Activated CD8-positive, alpha-beta T cell treated with anti-CD3 and anti-CD28 coated beads for 36 hours (primary cell): ENCODE results near the gene FLT4. TPM values are rescaled to one million over a fixed set of nuclear protein-coding genes. Genes with fewer than 3 reads are reported as not detected.
"Not testable (repeated sequence)": the region's sequence is repeated elsewhere in the genome, so short reads cannot be mapped to it uniquely, and the experiment has no call there.

Source experiments
- ATAC-seq: fragments of 200-7000 bp; cut with Tn5 transposase; one replicate; pipeline ENCODE4 v1.10.0; 2021; ENCODE audit warnings: mild to moderate bottlenecking, moderate library complexity
- CTCF ChIA-PET: fragments of 350-600 bp; sonication (Branson Sonifier 250); formaldehyde crosslinking; loops from one replicate; lab custom pipeline; 2021; ENCODE audit warnings: antibody characterized with exemption; lab: Charles Lee
- POLR2A ChIA-PET: fragments of 350-600 bp; sonication (Branson Sonifier 250); formaldehyde crosslinking; loops from one replicate; lab custom pipeline; 2021; ENCODE audit warnings: antibody characterized with exemption; lab: Charles Lee
- DNase-seq: peaks from one replicate; pipeline ENCODE4 v3.0.0-alpha.2; 2020
- H3K27ac Mint-ChIP-seq: one replicate; pipeline ENCODE4 v1.8.0; 2021; ENCODE audit warnings: mild to moderate bottlenecking, mixed read lengths
- H3K27me3 Mint-ChIP-seq: one replicate; pipeline ENCODE4 v1.8.0; 2021; ENCODE audit warnings: mixed read lengths
- H3K36me3 Mint-ChIP-seq: one replicate; pipeline ENCODE4 v1.8.0; 2021; ENCODE audit warnings: low read depth, mixed read lengths
- H3K4me1 Mint-ChIP-seq: one replicate; pipeline ENCODE4 v1.8.0; 2021; ENCODE audit warnings: low read depth, mixed read lengths
- H3K4me3 Mint-ChIP-seq: one replicate; pipeline ENCODE4 v1.8.0; 2021; ENCODE audit warnings: mild to moderate bottlenecking, moderate library complexity, mixed read lengths
- H3K9me3 Mint-ChIP-seq: one replicate; pipeline ENCODE4 v1.8.0; 2021; ENCODE audit warnings: mixed read lengths
- intact Hi-C: fragments of 100-400 bp; cut with micrococcal nuclease; formaldehyde crosslinking; loops from one replicate; pipeline ENCODE4 v1.10.0; 2022
- total RNA-seq, 2 experiments: library from RNA; stranded (reverse); gene quantifications; one replicate each; pipeline ENCODE4 v1.2.3, GENCODE V29; 2021
- TF ChIP-seq, protein P1 (sequence below): fragments of 200-600 bp; IDR thresholded peaks from one replicate; pipeline ENCODE4 v1.8.0; 2022; ENCODE audit warnings: antibody characterized with exemption, mild to moderate bottlenecking

Gene FLT4
- total RNA-seq, 2 experiments from 2014 or later = 3.3 to 4.4 TPM

DNA sequence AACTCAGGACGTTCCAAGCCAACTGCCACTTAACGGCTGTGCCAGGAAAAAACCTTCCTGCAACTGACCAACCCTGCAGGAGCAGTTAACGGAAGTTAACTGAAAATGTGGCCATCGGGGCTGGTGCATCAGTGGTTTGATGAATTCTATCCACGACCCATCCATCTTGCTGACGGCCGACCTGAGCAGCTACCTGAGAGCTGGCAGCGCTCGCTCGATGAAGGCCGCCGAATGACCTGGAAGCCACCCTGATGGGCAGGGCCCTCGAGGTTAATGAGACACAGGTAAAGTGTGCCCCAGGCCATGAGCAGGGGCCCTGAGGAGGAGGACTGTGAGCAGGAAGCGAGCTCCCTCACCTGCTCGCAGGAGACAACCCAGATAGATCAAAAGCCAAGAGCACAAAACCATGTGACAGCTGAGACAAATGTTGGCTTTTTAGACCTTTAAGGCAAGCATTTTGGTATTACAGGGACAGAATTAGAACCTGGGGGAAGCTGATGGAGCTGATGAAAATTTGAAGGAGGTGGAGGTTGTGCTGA is 35.3 kb upstream of the FLT4 start:
- H3K9me3 Mint-ChIP-seq = no peaks in the 10 kb centered on the region
- ChIA-PET POLR2A (interaction anchor here (1.1 kb wide), 1 partner anchor 33 kb away, joined by 5 read pairs; no protein-coding TSS in a partner anchor), CTCF (interaction anchor here (1.1 to 3.2 kb wide), 3 partner anchors 8 to 34 kb away, joined by 3 to 17 read pairs (median 3); no protein-coding TSS in a partner anchor)
- DNase-seq (peak; percentile 10), ATAC-seq (no peak)
- H3K4me3 Mint-ChIP-seq = no peak overlapping the region
- H3K27ac Mint-ChIP-seq = no peak overlapping the region
- TF ChIP-seq, protein P1, sequence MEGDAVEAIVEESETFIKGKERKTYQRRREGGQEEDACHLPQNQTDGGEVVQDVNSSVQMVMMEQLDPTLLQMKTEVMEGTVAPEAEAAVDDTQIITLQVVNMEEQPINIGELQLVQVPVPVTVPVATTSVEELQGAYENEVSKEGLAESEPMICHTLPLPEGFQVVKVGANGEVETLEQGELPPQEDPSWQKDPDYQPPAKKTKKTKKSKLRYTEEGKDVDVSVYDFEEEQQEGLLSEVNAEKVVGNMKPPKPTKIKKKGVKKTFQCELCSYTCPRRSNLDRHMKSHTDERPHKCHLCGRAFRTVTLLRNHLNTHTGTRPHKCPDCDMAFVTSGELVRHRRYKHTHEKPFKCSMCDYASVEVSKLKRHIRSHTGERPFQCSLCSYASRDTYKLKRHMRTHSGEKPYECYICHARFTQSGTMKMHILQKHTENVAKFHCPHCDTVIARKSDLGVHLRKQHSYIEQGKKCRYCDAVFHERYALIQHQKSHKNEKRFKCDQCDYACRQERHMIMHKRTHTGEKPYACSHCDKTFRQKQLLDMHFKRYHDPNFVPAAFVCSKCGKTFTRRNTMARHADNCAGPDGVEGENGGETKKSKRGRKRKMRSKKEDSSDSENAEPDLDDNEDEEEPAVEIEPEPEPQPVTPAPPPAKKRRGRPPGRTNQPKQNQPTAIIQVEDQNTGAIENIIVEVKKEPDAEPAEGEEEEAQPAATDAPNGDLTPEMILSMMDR = no peak
- no peaks in the 10 kb centered on the region for H3K36me3 Mint-ChIP-seq
- no peaks in the 10 kb centered on the region for H3K27me3 Mint-ChIP-seq
- H3K4me1 Mint-ChIP-seq = peaks cover 53% of the 10 kb centered on the region
- intact Hi-C loops = loop anchor here (5.0 kb wide), 1 partner anchor 33 kb away; no protein-coding TSS in a partner anchor

DNA sequence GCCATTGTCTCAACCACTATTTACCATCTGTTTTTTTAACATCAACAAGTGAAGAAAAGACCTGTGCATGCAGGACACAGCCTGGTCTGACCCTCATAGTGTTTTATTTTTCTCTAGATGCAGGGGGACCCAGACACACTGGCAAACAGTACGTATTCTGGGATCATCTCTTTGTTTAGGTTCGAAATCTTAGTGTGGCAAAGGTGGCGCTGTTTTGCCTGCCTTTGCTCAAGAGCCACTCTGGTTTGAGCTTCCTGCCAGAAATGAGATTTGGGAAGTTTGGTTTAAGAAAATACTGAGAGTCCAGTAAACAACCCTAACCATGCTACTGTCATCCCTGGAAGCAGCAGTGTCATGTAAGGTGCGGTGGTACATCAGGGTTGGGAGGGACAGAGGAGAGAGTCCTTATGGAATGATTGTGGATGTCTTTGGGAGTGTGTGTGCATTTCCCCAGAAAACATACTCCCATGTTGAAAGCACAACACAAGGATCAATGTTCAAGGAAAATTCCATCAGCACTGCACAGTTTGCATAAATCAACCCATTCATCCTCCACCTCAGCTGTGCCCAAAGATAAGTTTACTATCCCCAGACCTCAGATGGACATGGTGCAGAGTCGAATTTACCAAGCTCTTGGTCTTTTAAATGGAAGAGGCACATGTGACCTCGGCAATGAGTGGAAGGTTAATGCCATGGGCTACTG is 34.0 kb upstream of the FLT4 start:
- ATAC-seq (no peak), DNase-seq (no peak)
- TF ChIP-seq, protein P1 = no peak
- Mint-ChIP-seq H3K27ac (no peak overlapping the region), H3K4me3 (no peak overlapping the region), H3K27me3 (no peaks in the 10 kb centered on the region), H3K36me3 (no peaks in the 10 kb centered on the region), H3K4me1 (peaks cover 40% of the 10 kb centered on the region), H3K9me3 (no peaks in the 10 kb centered on the region)
- intact Hi-C loops = loop anchor here (5.0 kb wide), 1 partner anchor 34 kb away; no protein-coding TSS in a partner anchor
- ChIA-PET CTCF (interaction anchor here (1.1 to 3.2 kb wide), 2 partner anchors 16 to 35 kb away, joined by 3 to 17 read pairs; no protein-coding TSS in a partner anchor), POLR2A (no interaction called here)

DNA sequence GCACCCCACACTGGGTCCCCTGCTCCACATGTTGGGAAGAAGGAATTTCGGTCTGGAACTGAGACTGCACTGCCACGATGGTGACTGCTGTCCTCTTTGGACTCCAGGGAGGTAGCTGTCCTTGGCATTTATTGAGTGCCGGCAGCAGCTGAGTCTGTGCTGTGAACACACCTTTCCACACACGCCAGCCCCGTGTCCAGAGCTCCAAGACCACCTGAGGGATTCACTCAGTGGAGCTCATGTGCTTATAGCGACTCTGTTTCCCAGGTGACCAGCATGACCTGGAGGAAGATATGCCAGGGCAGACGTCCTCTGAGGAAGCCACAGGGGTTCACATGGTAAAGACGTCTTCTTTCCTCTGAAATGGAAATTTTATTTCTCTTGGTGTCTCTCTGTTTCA is 33.2 kb upstream of the FLT4 start:
- ATAC-seq = no peak
- DNase-seq = no peak
- Mint-ChIP-seq H3K36me3 (no peaks in the 10 kb centered on the region), H3K27ac (no peak overlapping the region), H3K4me1 (peaks cover 37% of the 10 kb centered on the region), H3K9me3 (no peaks in the 10 kb centered on the region), H3K27me3 (no peaks in the 10 kb centered on the region), H3K4me3 (no peak overlapping the region)
- ChIA-PET CTCF (interaction anchor here (3.2 kb wide), 1 partner anchor 36 kb away, joined by 17 read pairs; no protein-coding TSS in a partner anchor), POLR2A (no interaction called here)
- TF ChIP-seq, protein P1 = no peak
- intact Hi-C loops = loop anchor here (5.0 kb wide), 1 partner anchor 35 kb away; no protein-coding TSS in a partner anchor

DNA sequence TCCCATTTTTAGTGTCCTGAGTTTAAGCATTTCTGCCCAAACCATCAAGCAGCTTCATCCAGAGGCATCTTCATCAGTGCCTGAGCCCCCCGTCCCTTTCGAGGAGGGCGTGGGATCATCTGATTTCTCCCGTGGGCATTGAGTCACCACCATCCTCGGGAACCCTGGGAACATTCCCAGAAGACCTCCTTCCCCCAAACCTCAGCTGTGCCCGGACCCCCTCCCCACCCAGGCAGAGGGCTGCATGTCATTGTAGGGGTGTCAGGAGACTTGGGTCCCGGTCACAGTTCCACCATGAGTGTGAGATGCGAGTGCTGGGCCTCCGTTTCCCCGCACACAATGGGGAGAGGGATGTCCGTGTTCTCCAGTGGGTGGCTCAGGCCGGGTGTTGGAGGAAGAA is 32.6 kb upstream of the FLT4 start:
- H3K27ac Mint-ChIP-seq, POLR2A ChIA-PET, H3K4me3 Mint-ChIP-seq, H3K36me3 Mint-ChIP-seq, H3K9me3 Mint-ChIP-seq, ATAC-seq, H3K27me3 Mint-ChIP-seq, DNase-seq, CTCF ChIA-PET: not testable (repeated sequence)
- peaks cover 37% of the 10 kb centered on the region for H3K4me1 Mint-ChIP-seq
- intact Hi-C loops = loop anchor here (5.0 kb wide), 1 partner anchor 35 kb away; no protein-coding TSS in a partner anchor

DNA sequence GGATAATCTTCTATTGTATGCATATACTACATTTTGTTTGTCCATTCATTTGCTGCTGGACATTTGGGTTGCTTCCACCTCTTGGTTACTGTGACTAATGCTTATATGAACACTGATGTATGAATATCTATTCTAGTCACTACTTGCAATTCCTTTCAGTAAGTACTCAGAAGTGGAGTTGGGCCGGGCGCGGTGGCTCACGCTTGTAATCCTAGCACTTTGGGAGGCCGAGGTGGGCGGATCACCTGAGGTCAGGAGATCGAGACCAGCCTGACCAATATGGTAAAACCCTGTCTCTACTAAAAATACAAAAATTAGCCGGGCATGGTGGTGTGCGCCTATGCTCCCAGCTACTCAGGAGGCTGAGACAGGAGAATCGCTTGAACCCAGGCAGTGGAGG is 28.9 kb upstream of the FLT4 start:
- H3K36me3 Mint-ChIP-seq, H3K27ac Mint-ChIP-seq, DNase-seq, ATAC-seq, H3K4me3 Mint-ChIP-seq, H3K27me3 Mint-ChIP-seq, CTCF ChIA-PET, intact Hi-C loops, H3K9me3 Mint-ChIP-seq: not testable (repeated sequence)
- peaks cover 10% of the 10 kb centered on the region for H3K4me1 Mint-ChIP-seq
- POLR2A ChIA-PET = interaction anchor here (1.2 kb wide), 1 partner anchor 243 kb away, joined by 3 read pairs; no protein-coding TSS in a partner anchor
